ENCODE measurements around the gene SH3BGRL3.
"Not testable (repeated sequence)": the region's sequence is repeated elsewhere in the genome, so short reads cannot be mapped to it uniquely, and the experiment has no call there.

Gene SH3BGRL3

DNA sequence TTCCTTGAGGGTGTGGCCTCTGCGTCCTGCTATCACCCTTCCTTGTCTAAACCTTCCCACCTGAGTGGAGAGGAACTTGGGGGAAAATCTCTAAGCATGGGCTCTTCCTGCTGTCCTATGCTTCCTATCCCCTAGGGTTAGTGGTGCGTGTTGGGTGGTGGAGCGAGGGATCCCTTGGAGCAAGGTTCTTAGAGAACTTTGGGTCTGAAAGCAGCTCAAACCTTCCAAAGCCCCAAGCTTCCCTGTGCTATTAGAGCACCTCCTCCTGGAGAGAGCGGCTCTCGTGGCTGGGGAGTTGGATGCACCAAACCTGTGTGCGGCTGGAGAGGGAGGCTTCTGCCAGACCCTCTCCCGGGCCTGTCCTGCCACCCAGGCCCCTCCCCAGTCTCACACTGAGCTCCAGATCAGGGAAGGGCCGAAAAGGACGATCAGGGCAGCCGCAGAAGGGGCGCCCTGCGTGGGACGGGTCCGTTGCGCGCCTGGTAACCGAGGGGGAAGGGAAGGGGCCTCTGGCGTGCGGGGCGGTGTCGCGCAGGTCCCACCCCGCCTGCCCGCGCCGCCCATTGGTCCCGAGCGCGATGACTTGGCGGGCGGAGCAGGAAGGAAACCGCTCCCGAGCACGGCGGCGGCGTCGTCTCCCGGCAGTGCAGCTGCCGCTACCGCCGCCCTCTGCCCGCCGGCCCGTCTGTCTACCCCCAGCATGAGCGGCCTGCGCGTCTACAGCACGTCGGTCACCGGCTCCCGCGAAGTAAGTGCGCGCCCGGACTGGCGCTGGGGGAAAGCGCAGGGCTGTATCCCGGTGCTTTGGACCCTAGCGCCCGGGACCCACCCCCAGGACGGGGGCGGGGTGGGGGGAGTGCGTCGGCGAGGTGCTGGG is at the start of gene SH3BGRL3:
TSS of gene SH3BGRL3 (plus strand) at position 631 of the 877 bp plus-strand sequence. CDS start at position 701, 70 bp downstream.
- peak; percentile 76 for DNase-seq (ENCODE audit: low read depth)
- TF ChIP-seq CTCF (conservative IDR thresholded peaks at IDR 0.05; ENCODE audit: low read length), result peak; percentile 65
- H3K4me3 ChIP-seq (ENCODE audit: low read length), result peak within 1 kb of the TSS; percentile 80

DNA sequence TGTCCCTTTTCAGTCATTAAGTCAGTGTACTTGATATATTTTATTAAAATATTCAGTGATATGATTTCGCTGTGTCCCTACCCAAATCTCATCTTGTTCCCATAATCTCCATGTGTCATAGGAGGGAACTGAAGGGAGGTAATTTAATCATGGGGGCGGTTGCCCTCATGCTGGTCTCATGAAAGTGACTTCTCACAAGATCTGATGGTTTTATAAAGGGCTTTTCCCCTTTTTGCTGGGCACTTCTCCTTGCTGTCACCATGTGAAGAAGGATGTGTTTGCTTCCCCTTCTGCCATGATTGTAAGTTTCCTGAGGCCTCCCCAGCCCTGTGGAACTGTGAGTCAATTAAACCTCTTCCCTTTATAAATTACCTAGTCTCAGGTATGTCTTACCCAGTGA is 49.2 kb upstream of the SH3BGRL3 start:
- DNase-seq (ENCODE audit: low read depth); H3K4me3 ChIP-seq (ENCODE audit: low read length): not testable (repeated sequence)

DNA sequence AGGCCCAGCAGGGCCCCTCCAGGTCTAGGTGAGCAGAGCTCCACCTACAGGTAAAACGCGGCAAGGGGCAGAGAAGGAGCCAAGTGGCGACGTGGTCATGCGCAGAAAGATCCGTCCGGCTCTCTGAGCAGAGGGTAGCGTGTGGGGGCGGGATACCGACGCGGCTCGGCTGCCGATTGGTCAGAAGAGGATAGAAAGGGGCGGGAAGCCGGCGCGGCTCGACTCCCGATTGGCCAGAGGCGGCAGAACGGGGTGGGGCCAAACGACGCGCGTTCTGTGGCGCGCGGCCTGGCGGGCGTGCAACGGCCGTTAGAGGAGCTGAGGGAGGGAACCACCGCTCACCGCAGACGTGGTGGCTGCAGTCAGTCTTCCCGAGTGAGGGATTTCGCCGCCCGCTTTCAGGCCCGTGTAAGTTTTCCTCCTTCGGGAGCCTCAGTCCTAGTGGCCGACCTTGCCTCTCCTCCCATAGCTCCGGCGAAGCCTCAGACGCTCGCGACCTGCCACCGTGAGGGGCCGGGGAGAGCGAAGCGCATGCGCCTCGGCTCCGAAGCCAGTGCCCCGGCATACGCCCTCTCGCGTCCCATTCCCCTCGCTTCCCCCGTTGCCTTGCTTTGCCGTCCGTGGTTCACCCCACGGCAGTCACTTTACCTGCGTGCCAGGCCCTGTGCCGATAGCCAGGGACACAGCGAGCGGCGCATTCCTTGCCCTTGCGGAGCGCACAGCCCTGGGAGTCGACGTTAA is 45.8 kb upstream of the SH3BGRL3 start, which contains the start of gene CEP85:
TSS of gene CEP85 (plus strand) at position 298 of the 741 bp plus-strand sequence. CDS start 5,584 bp downstream, outside the sequence.
- peak; percentile 78 for TF ChIP-seq CTCF (conservative IDR thresholded peaks at IDR 0.05; ENCODE audit: low read length)
- DNase-seq (ENCODE audit: low read depth), result peak; percentile 96
- peak within 1 kb of the TSS; percentile 98 for H3K4me3 ChIP-seq (ENCODE audit: low read length)

- peak; percentile 6 for DNase-seq (ENCODE audit: low read depth)
- H3K4me3 ChIP-seq (ENCODE audit: low read length), result peak overlapping the region; percentile 98
- TF ChIP-seq CTCF (conservative IDR thresholded peaks at IDR 0.05; ENCODE audit: low read length), result no peak
Measured at GRCh38 chr1:26234644-26235370, 45.1 kb upstream of the SH3BGRL3 start.

GRCh38 chr1:26237230-26237966 is 42.5 kb upstream of the SH3BGRL3 start:
- no peak for TF ChIP-seq CTCF (conservative IDR thresholded peaks at IDR 0.05; ENCODE audit: low read length)
- DNase-seq (ENCODE audit: low read depth), result peak; percentile 5
- H3K4me3 ChIP-seq (ENCODE audit: low read length), result no peak overlapping the region

GRCh38 chr1:26239936-26240335 is 40.0 kb upstream of the SH3BGRL3 start:
- TF ChIP-seq CTCF (conservative IDR thresholded peaks at IDR 0.05; ENCODE audit: low read length), result no peak
- H3K4me3 ChIP-seq (ENCODE audit: low read length), result no peak overlapping the region
- DNase-seq (ENCODE audit: low read depth), result peak; percentile 68

Data from AG10803 (cell line).